GM19467 (cell line): Measurements from ENCODE around the gene KCNQ1.

Experiments used
- ATAC-seq: cut with Tn5 transposase; IDR thresholded peaks from one replicate; pipeline ENCODE4 v1.9.1; 2021; ENCODE audit warnings: mild to moderate bottlenecking, moderate library complexity; ENCODE audit not compliant: unreplicated experiment

KCNQ1 gene

GRCh38 chr11:2799881-2800654, 355.3 kb downstream of the KCNQ1 start:
- ATAC-seq = no peak

DNA sequence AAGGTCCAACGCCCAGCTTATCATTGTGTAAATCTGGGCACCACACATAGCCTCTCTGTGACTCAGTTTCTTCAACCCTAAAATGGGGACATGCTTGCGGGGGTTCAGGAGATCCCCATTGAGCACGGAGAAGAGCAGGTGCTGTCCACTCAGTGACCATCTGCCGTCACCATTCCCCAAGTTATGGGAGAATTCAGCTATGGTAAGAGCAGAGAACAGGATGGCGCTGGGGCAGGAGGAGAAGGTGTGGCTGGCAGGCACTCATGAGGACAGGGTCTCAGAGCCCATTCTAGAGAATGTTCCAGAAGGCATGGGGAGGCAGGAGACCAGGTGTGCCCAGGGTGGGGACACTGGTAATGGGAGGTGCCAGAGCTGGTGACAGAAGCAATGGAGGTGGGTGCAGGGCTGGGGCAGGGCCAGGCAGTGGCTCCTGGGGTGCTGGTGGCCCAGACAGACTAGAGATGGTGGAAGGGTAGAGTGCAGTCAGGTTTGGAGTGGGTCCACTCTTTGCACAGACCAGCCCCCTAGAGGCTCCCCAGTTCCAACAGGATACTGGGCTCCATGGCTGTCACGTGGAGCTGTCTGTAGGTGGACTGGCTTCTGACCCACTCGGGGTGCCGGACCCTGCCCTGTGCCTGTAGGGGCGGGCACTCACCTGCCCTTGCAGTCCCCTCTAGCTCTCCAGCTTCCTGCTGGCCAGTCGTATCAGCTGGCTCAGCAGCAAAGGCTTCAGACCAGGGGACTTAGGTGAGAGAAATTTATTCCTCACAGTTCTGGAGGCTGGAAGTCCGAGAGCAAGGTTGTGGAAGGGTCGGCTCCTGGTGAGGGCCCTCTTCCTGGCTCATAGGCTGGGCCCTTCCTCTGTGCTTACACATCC, 356.1 kb downstream of the KCNQ1 start:
- no peak for ATAC-seq

- no peak for ATAC-seq
Observed at GRCh38 chr11:2801711-2802388, 357.0 kb downstream of the KCNQ1 start.

- no peak for ATAC-seq
Observed at GRCh38 chr11:2802389-2803185, 357.8 kb downstream of the KCNQ1 start.

DNA sequence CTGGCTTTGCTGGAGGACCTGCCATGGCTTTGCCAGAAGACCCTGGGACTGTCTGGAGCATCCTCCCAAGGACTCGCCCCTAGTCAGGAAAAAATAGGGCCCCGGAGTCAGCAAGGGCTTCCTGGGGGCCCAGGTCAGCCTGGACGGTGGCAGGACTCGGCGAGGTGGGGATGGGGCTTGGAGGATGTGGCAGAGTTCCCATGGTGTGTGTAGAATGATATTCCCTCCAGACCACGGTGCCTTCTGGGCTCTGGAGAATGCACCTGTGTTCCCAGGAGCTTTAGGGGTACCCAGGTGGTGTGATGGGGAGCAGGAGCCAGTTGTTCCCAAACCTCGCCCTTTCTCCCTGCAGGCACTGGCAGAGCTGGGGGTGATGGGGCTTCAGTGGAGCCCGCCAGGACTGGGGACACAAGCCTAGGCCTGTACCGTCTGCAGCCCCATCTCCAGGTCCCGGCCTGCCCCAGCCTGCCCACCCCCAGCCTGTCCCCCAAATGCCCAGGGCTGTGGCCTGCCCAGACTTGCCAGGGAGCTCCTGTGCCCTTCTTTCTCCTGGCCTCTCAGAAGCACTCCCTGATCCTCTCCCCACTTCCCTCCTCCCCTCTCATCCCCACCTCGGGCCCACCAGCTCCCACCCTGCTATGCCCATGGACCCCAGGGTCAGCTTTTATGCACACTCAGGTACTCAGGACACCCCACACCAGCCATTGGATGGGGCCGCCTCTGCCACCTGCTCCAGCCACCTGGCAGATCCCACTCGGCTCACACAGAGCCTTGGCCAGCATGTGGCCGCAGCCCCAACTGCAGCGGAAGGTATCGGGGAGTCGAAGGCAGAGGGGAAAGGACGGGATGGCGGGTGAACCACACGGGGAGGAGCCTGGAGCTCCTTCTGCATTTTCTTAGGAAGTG, 358.6 kb downstream of the KCNQ1 start:
- ATAC-seq = no peak

DNA sequence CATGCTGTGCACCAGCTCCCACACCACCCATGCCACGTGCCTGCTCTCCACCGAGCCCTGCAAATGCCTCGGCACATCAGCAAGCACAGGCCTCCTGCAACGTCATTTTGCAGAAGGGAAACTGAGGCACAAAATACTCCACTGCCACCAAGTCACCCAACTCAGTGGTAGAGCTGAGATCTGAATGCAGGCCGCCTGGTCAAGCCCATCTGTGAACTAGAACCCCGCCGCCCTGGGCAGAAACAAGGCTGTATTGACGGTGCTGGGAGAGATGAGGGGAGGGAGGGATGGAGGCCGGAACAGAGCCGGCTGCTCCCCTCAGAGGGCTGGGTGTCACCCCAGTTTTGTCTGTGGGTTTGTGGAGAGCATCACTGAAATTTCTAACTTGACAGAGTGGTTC, 359.4 kb downstream of the KCNQ1 start:
- no peak for ATAC-seq

DNA sequence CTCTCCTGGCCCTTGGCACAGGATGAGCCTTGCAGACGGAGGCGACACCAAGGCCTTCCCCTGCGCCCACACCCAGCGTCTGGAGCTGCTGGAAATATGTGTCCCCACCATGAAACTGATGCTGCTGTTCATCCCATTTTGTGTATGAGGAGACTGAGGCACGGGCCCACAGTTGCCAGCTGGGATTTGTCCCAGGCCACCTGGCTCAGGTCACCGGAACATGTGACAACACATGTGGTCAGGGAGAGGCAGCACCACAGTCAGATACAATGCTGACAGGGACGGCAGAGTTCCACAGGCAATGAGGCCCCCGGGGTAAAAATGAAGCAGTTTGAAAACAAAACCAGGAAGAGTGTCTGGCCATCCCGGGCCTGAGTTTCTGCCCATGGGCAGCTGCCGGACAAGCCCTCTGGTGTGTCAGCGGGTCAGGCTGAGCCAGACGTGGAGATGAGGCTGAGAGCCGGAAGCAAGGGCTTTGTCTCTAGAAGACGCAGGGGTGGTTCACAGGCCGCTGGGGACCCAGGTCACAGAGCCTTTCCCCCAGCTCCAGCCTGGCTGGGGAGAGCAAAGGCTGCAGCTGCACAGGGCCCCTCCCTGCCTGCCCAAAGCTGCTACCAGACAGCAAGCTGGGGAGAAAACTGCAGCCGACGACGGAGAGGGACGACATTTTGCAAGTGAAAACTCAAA, 360.0 kb downstream of the KCNQ1 start:
- no peak for ATAC-seq

DNA sequence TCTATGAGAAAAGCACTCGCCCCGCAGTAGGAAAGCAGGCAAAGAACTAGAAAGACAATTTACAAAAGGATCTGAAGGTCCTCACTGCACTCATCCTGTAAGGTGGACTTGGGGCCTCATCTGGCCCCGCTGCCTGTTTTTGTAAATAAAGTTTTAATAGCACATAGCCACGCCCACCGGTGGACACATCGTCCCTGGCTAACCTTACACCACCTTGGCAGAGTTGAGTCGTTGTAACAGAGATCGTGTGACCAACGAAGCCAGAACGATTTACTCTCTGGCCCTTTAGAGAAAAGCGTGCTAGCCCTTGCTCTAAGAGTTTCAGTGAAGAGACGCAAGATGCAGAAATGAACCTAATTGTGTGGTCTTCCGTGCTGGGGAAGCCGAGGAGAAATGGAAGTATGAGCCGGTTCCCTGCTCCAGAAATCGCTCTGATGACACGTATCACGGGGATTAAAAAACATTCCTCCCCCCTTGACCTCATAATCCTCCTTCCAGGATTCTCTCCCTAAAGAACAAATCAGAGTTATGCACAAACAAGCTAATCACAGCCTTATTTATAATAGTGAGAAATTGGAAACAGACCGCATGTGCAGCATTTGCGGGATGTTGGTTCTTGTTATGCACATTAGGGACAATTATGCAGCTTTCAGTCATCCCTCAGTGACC, 360.7 kb downstream of the KCNQ1 start:
- no peak for ATAC-seq

GRCh38 chr11:2806351-2807024, 361.7 kb downstream of the KCNQ1 start:
- no peak for ATAC-seq

DNA sequence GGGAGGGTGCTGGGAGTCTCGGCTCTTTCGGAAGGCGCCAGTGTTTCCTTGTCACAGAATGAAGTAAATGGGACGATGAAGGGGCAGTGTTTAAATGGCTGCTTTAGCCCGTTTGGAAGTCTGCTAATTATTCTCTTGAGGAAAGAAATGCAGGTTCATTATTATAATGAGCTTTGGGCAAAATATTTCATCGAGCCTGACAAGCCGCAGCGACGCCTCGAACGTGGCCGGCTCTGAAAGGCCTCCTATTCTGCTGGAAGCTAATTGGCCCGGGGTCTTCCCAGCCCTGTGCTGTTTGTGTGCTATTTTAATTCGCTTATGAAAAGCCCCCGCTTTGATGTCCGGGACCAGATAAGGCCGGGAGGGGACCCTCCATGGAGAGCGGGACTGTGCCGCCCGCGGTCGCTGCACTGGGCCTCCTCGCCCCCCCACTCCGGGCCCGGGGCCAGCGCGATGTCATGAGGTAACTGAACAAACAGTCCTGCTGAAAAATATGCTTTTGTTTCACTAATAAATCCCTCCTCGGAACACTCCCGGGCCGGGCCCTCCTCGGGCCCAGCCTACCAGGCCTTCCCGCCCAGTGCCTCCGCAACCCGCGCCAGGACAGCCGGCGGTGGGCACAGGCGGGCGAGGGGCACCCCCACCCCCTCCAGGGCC, 362.3 kb downstream of the KCNQ1 start:
- no peak for ATAC-seq

DNA sequence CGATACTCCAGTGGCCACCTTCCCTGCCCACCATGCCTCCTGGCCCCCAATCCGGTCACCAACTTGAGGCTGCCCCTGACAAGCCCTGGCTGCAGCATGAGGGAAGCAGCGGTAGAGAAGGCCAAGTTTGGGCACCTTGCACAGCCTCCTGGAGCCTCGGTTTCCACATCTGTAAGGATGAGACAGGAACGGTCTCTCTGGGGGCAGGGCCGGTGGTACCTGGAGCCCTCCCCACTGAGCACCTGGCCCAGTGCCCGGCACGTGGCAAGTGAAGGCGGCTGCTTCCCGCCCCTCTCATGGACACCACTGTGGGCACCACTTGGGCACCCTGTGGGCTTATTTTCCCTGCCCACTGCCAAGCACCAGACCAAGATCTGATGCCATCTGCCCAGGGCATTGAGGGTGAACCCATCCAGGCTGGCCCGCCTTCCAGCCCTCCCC, 363.0 kb downstream of the KCNQ1 start:
- no peak for ATAC-seq

DNA sequence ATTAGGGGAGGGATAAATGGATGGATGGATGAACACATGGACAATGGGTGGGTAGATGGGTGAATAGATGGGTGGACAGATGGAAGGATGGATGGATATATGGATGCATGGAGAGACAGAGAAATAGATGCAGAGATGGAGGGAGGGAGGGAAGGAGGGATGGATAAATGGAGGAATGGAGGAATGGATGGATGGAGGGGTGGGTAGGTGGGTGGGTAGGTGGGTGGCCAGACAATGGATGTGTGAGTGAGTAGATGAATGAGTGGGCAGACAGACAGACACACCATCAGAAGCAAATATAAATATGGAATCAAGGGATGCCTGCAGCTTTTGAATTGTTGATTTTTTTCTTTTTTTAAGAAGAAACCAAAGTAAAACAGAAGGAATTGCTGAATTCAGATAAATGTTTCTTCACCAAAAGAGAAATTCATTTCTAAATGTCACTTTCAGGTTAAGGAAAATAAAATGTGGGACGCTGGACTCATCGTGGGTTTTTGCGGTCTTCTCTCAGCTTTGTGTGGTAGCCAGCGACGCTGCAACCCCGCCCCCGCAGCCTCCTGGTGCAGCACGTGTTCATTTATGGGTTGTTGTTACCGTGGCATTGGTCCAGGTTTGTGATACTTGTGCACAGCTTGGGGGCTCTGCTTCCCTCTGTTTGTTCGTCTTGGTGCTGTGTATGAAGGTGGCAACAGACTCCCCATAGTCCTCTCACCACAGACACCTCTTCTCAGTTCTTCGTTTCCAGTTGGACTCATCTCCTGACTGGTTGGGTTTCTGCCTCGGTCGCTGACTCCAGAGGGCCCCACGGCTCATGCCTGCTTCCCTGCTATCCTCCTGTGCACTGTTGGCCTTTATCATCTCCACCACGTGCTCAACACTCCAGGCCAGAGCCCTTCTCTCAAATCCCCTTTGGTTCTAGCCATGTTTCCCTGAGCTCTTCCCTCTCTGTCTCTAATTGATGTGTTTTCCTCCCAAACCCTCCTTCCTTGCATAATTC, 364.3 kb downstream of the KCNQ1 start:
- ATAC-seq = no peak

- ATAC-seq = no peak
Observed at GRCh38 chr11:2809854-2810253, 365.0 kb downstream of the KCNQ1 start.

GRCh38 chr11:2810411-2811205, 365.8 kb downstream of the KCNQ1 start:
- ATAC-seq = no peak
